ENCODE results near the gene GPC6. TPM values are rescaled to one million over a fixed set of nuclear protein-coding genes. Genes with fewer than 3 reads are reported as not detected.

GPC6 gene
- total RNA-seq, 2 experiments from 2014 or later: not detected

DNA sequence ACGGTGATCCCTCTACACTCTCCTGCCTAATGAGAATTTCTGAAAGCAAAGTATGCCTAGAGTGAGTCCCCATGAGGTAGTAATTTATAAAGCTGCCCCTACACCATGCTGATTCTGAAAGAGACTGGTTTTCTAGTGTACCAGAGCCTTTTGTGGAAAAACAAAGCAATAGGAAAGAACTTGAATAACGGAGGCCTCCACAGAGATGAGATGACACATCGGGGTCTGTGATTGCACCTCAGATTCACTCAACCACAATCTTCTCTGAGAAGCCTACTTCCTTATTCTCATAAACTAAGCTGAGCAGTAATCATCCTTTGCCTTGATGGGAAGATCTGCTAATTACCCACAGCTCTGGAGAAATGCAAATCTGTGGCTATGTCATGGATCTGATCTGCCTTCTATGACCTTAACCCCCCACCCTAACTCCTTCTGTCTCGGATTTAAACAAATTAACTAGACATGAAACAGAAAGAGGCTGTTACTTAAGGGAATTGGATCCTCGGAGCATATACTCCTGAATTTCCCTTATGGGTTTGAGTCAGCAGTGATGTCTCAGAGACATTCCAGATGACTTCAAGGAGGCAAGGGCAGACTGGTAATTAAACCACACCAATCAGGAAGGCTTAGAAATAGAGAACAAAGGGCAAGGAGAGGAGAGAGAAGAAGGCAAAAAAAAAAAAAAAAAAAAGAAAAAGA is 1124.8 kb downstream of the GPC6 start:
- no peak overlapping the region for H2AFZ ChIP-seq (ENCODE audit: low read length)
- no peaks in the 10 kb centered on the region for H3K79me2 ChIP-seq (ENCODE audit: insufficient read depth, low read depth, low read length)
- intact Hi-C loops (cut with micrococcal nuclease; ENCODE audit: unreplicated experiment): no loop called here
- H3K4me1 ChIP-seq (ENCODE audit: insufficient read depth, low read length, poor library complexity, severe bottlenecking): no peaks in the 10 kb centered on the region
- no peak overlapping the region for H3K27ac ChIP-seq (ENCODE audit: low read depth, low read length, poor library complexity, severe bottlenecking)
- H3K4me3 ChIP-seq (ENCODE audit: low read depth, low read length, poor library complexity, severe bottlenecking): no peak overlapping the region
- H3K4me2 ChIP-seq (ENCODE audit: low read length): no peak overlapping the region
- BruUV-seq (replicated peaks): no TSS peak
- no peaks in the 10 kb centered on the region for H3K36me3 ChIP-seq (ENCODE audit: insufficient read depth, low read length)
- no peaks in the 10 kb centered on the region for H3K9me2 ChIP-seq (ENCODE audit: insufficient read depth, low read length)
- no peaks in the 10 kb centered on the region for H3K9me3 ChIP-seq (ENCODE audit: low read length)
- TF ChIP-seq, protein P1, sequence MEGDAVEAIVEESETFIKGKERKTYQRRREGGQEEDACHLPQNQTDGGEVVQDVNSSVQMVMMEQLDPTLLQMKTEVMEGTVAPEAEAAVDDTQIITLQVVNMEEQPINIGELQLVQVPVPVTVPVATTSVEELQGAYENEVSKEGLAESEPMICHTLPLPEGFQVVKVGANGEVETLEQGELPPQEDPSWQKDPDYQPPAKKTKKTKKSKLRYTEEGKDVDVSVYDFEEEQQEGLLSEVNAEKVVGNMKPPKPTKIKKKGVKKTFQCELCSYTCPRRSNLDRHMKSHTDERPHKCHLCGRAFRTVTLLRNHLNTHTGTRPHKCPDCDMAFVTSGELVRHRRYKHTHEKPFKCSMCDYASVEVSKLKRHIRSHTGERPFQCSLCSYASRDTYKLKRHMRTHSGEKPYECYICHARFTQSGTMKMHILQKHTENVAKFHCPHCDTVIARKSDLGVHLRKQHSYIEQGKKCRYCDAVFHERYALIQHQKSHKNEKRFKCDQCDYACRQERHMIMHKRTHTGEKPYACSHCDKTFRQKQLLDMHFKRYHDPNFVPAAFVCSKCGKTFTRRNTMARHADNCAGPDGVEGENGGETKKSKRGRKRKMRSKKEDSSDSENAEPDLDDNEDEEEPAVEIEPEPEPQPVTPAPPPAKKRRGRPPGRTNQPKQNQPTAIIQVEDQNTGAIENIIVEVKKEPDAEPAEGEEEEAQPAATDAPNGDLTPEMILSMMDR (conservative IDR thresholded peaks at IDR 0.05; ENCODE audit: low read length): no peak
- no peak for TF ChIP-seq EZH2phosphoT487 (IDR thresholded peaks at IDR 0.05; ENCODE audit: borderline replicate concordance, low read depth, low read length)
- no peaks in the 10 kb centered on the region for H4K20me1 ChIP-seq (ENCODE audit: insufficient read depth, low read length)
- ChIA-PET POLR2A (no interaction called here), CTCF (ENCODE audit: unreplicated experiment) (no interaction called here)
- no peak for DNase-seq (ENCODE audit: low spot score)

- Histone ChIP-seq H3K4me2 (ENCODE audit: low read length) (no peak overlapping the region), H3K4me1 (ENCODE audit: insufficient read depth, low read length, poor library complexity, severe bottlenecking) (no peaks in the 10 kb centered on the region), H3K9me3 (ENCODE audit: low read length) (no peaks in the 10 kb centered on the region), H2AFZ (ENCODE audit: low read length) (no peak overlapping the region), H3K27ac (ENCODE audit: low read depth, low read length, poor library complexity, severe bottlenecking) (no peak overlapping the region), H4K20me1 (ENCODE audit: insufficient read depth, low read length) (no peaks in the 10 kb centered on the region), H3K36me3 (ENCODE audit: insufficient read depth, low read length) (no peaks in the 10 kb centered on the region), H3K79me2 (ENCODE audit: insufficient read depth, low read depth, low read length) (no peaks in the 10 kb centered on the region), H3K9me2 (ENCODE audit: insufficient read depth, low read length) (no peaks in the 10 kb centered on the region), H3K4me3 (ENCODE audit: low read depth, low read length, poor library complexity, severe bottlenecking) (no peak overlapping the region)
- ChIA-PET CTCF (ENCODE audit: unreplicated experiment) (no interaction called here), POLR2A (no interaction called here)
- no peak for TF ChIP-seq EZH2phosphoT487 (IDR thresholded peaks at IDR 0.05; ENCODE audit: borderline replicate concordance, low read depth, low read length)
- TF ChIP-seq, protein P1 (conservative IDR thresholded peaks at IDR 0.05; ENCODE audit: low read length): no peak
- no TSS peak for BruUV-seq (replicated peaks)
- no peak for DNase-seq (ENCODE audit: low spot score)
- intact Hi-C loops (cut with micrococcal nuclease; ENCODE audit: unreplicated experiment): no loop called here
Measured at GRCh38 chr13:94352057-94352456, 1125.5 kb downstream of the GPC6 start.

- H3K9me3 ChIP-seq (ENCODE audit: low read length): no peaks in the 10 kb centered on the region
- POLR2A ChIA-PET: interaction anchor here (0.7 kb wide), 1 partner anchor 192 kb away, joined by 3 read pairs; no protein-coding TSS in a partner anchor
- no peak overlapping the region for H3K4me2 ChIP-seq (ENCODE audit: low read length)
- no peak overlapping the region for H3K27ac ChIP-seq (ENCODE audit: low read depth, low read length, poor library complexity, severe bottlenecking)
- H3K4me3 ChIP-seq (ENCODE audit: low read depth, low read length, poor library complexity, severe bottlenecking): no peak overlapping the region
- BruUV-seq (replicated peaks): no TSS peak
- no peak overlapping the region for H2AFZ ChIP-seq (ENCODE audit: low read length)
- H3K4me1 ChIP-seq (ENCODE audit: insufficient read depth, low read length, poor library complexity, severe bottlenecking): no peaks in the 10 kb centered on the region
- no peaks in the 10 kb centered on the region for H3K9me2 ChIP-seq (ENCODE audit: insufficient read depth, low read length)
- intact Hi-C loops (cut with micrococcal nuclease; ENCODE audit: unreplicated experiment): no loop called here
- H4K20me1 ChIP-seq (ENCODE audit: insufficient read depth, low read length): no peaks in the 10 kb centered on the region
- no peak for TF ChIP-seq EZH2phosphoT487 (IDR thresholded peaks at IDR 0.05; ENCODE audit: borderline replicate concordance, low read depth, low read length)
- TF ChIP-seq, protein P1 (conservative IDR thresholded peaks at IDR 0.05; ENCODE audit: low read length): no peak
- no peaks in the 10 kb centered on the region for H3K36me3 ChIP-seq (ENCODE audit: insufficient read depth, low read length)
- no peaks in the 10 kb centered on the region for H3K79me2 ChIP-seq (ENCODE audit: insufficient read depth, low read depth, low read length)
- DNase-seq (ENCODE audit: low spot score): no peak
- CTCF ChIA-PET (ENCODE audit: unreplicated experiment): no interaction called here
Measured at GRCh38 chr13:94353167-94353710, 1126.6 kb downstream of the GPC6 start.

All from OCI-LY7 (cell line).